Calu3 (cell line): Measurements from ENCODE around the gene CDH11. TPM values are rescaled to one million over a fixed set of nuclear protein-coding genes. Genes with fewer than 3 reads are reported as not detected.

Experiments
- BruUV-seq: library from RNA; stranded (reverse); fragments of 400-500 nt; replicated peaks from 2 replicates; lab custom pipeline; 2021; lab: Mats Ljungman, UMichigan
- CTCF ChIA-PET: fragments of 300-600 bp; sonication (Branson Sonifier 250); formaldehyde crosslinking; loops from one replicate; lab custom pipeline; 2022; ENCODE audit warnings: antibody characterized with exemption; lab: Charles Lee
- DNase-seq: peaks from one replicate; pipeline ENCODE4 v3.0.0; 2022
- H3K27ac Mint-ChIP-seq: one replicate; pipeline ENCODE4 v1.8.0; 2022; ENCODE audit warnings: mixed read lengths; ENCODE audit not compliant: unreplicated experiment
- H3K27me3 Mint-ChIP-seq: one replicate; pipeline ENCODE4 v1.8.0; 2022; ENCODE audit warnings: mixed read lengths; ENCODE audit not compliant: unreplicated experiment
- H3K36me3 Mint-ChIP-seq: one replicate; pipeline ENCODE4 v1.8.0; 2022; ENCODE audit warnings: mild to moderate bottlenecking, moderate library complexity, mixed read lengths; ENCODE audit not compliant: insufficient read depth, unreplicated experiment
- H3K4me1 Mint-ChIP-seq: one replicate; pipeline ENCODE4 v1.8.0; 2022; ENCODE audit warnings: mild to moderate bottlenecking, low read depth, mixed read lengths; ENCODE audit not compliant: unreplicated experiment
- H3K4me3 Mint-ChIP-seq: one replicate; pipeline ENCODE4 v1.8.0; 2022; ENCODE audit warnings: mild to moderate bottlenecking, low read depth, moderate library complexity, mixed read lengths; ENCODE audit not compliant: unreplicated experiment
- H3K9me3 Mint-ChIP-seq: one replicate; pipeline ENCODE4 v1.8.0; 2022; ENCODE audit warnings: low read depth, mixed read lengths; ENCODE audit not compliant: unreplicated experiment
- CTCF ChIP-seq: fragments of 200-600 bp; IDR thresholded peaks from one replicate; pipeline ENCODE4 v1.8.0; 2022; ENCODE audit warnings: antibody characterized with exemption; ENCODE audit not compliant: unreplicated experiment
- intact Hi-C: fragments of 100-400 bp; cut with micrococcal nuclease; formaldehyde crosslinking; loops from one replicate; pipeline ENCODE4 v1.10.0; 2022; ENCODE audit not compliant: unreplicated experiment
- total RNA-seq: library from RNA; stranded (reverse); gene quantifications from 2 replicates; pipeline ENCODE4 v1.2.3, GENCODE V29; 2022

The CDH11 gene
- total RNA-seq, 1 experiment from 2014 or later: not detected

GRCh38 chr16:65097296-65097695 lies 24.6 kb downstream of the CDH11 start:
- no peaks in the 10 kb centered on the region for H3K4me1 Mint-ChIP-seq
- TF ChIP-seq CTCF: no peak
- intact Hi-C loops: no loop called here
- H3K9me3 Mint-ChIP-seq: peaks cover 13% of the 10 kb centered on the region
- BruUV-seq: no TSS peak
- CTCF ChIA-PET: no interaction called here
- no peak for DNase-seq
- no peaks in the 10 kb centered on the region for H3K36me3 Mint-ChIP-seq
- no peak overlapping the region for H3K4me3 Mint-ChIP-seq
- no peak overlapping the region for H3K27ac Mint-ChIP-seq
- no peaks in the 10 kb centered on the region for H3K27me3 Mint-ChIP-seq

- no peaks in the 10 kb centered on the region for H3K4me1 Mint-ChIP-seq
- no peak overlapping the region for H3K27ac Mint-ChIP-seq
- no peaks in the 10 kb centered on the region for H3K27me3 Mint-ChIP-seq
- TF ChIP-seq CTCF: no peak
- H3K4me3 Mint-ChIP-seq: no peak overlapping the region
- CTCF ChIA-PET: no interaction called here
- intact Hi-C loops: no loop called here
- BruUV-seq: no TSS peak
- no peaks in the 10 kb centered on the region for H3K36me3 Mint-ChIP-seq
- DNase-seq: no peak
- peaks cover 12% of the 10 kb centered on the region for H3K9me3 Mint-ChIP-seq
Observed at GRCh38 chr16:65095906-65096305, 26.0 kb downstream of the CDH11 start.

GRCh38 chr16:65095090-65095728 lies 26.7 kb downstream of the CDH11 start:
- H3K4me1 Mint-ChIP-seq: no peaks in the 10 kb centered on the region
- CTCF ChIA-PET: no interaction called here
- intact Hi-C loops: no loop called here
- H3K36me3 Mint-ChIP-seq: no peaks in the 10 kb centered on the region
- BruUV-seq: no TSS peak
- H3K27me3 Mint-ChIP-seq: no peaks in the 10 kb centered on the region
- H3K9me3 Mint-ChIP-seq: peaks cover 14% of the 10 kb centered on the region
- no peak for DNase-seq
- H3K4me3 Mint-ChIP-seq: no peak overlapping the region
- TF ChIP-seq CTCF: no peak
- no peak overlapping the region for H3K27ac Mint-ChIP-seq

- Mint-ChIP-seq H3K9me3 (peaks cover 8% of the 10 kb centered on the region), H3K36me3 (no peaks in the 10 kb centered on the region), H3K27ac (no peak overlapping the region), H3K4me1 (no peaks in the 10 kb centered on the region), H3K27me3 (no peaks in the 10 kb centered on the region), H3K4me3 (no peak overlapping the region)
- no TSS peak for BruUV-seq
- no peak for TF ChIP-seq CTCF
- no peak for DNase-seq
- intact Hi-C loops: no loop called here
- CTCF ChIA-PET: no interaction called here
Observed at GRCh38 chr16:65094009-65094408, 27.9 kb downstream of the CDH11 start.
